K562 (cell line): ENCODE measurements around the gene VPS37B.

Source experiments
- CREB1 ChIP-seq, 2 experiments: sonication (generic) in 1 of 2; formaldehyde crosslinking in 1 of 2; IDR thresholded peaks; 2 replicates each; pipeline versions ENCODE4 v1.6.1 to v1.8.0; 2012 to 2022; ENCODE audit warnings: inconsistent platforms in 1 of 2, mild to moderate bottlenecking in 1 of 2, missing genetic modification reagents in 1 of 2, moderate library complexity in 1 of 2
- ERF ChIP-seq: fragments of 450-650 bp; formaldehyde crosslinking; IDR thresholded peaks from 2 replicates; pipeline ENCODE4 v1.4.0; 2020; ENCODE audit warnings: mild to moderate bottlenecking, mixed read lengths
- PKNOX1 ChIP-seq: fragments of 450-650 bp; IDR thresholded peaks from 2 replicates; pipeline ENCODE4 v1.6.1; 2016
- RAD21 ChIP-seq, 2 experiments: fragments of 250-450 bp in 1 of 2; fragments of 450-650 bp in 1 of 2; sonication (Bioruptor Pico) in 1 of 2; formaldehyde crosslinking in 1 of 2; IDR thresholded peaks in 1 of 2; conservative IDR thresholded peaks in 1 of 2; 2 replicates each; pipeline versions ENCODE4 v1.4.0 to v1.8.0; 2020 to 2022; ENCODE audit warnings: mild to moderate bottlenecking in 2 of 2, moderate library complexity in 1 of 2
- ZNF764 ChIP-seq: fragments of 250-450 bp; sonication (Bioruptor Pico); IDR thresholded peaks from 2 replicates; pipeline ENCODE4 v1.4.0; 2020; ENCODE audit warnings: low read depth, mild to moderate bottlenecking, moderate library complexity
- ZNF77 ChIP-seq: fragments of 250-450 bp; sonication (Bioruptor Pico); IDR thresholded peaks from 2 replicates; pipeline ENCODE4 v1.5.0; 2020
- ZNF780A ChIP-seq: fragments of 250-450 bp; sonication (Bioruptor Pico); IDR thresholded peaks from 2 replicates; pipeline ENCODE4 v1.5.0; 2021; ENCODE audit warnings: mild to moderate bottlenecking

GRCh38 chr12:122903693-122904034 is 7.7 kb upstream of the VPS37B start:
- TF ChIP-seq ZNF77 (CRISPR knock-in tag) (no peak), PKNOX1 (no peak), ERF (CRISPR knock-in tag) (no peak), CREB1 (IDR thresholded peaks at IDR 0.05) (no peak), CREB1 (CRISPR knock-in tag; IDR thresholded peaks at IDR 0.05) (no peak), ZNF780A (no peak), ZNF764 (CRISPR knock-in tag) (no peak), RAD21 (CRISPR knock-in tag; conservative IDR thresholded peaks at IDR 0.05 in 1 of 2, IDR thresholded peaks at IDR 0.05 in 1 of 2) (no peak)
